ENCODE results near the gene ILDR2. TPM values are rescaled to one million over a fixed set of nuclear protein-coding genes. Genes with fewer than 3 reads are reported as not detected.

ILDR2 gene
- total and polyA plus RNA-seq, 9 of the 15 experiments (the other 6 are each of a cell fraction or from before 2014, with no cell fraction given) = 0.03 to 0.31 (median 0.18) TPM; not detected in 2

GRCh38 chr1:166978821-166979220 is 3.5 kb upstream of the ILDR2 start (continued):
- TF ChIP-seq PBX2 (CRISPR knock-in tag; IDR thresholded peaks at IDR 0.05; ENCODE audit: low read depth) (no peak), PBX2 (tag; conservative IDR thresholded peaks at IDR 0.05; ENCODE audit: low read depth) (no peak)

GRCh38 chr1:166977951-166978350 is 2.6 kb upstream of the ILDR2 start:
- DNase-seq (ENCODE audit: extremely low read depth in 1 of 4, low spot score in 3 of 4) (no peak), ATAC-seq (no peak), FAIRE-seq (no peak)
- Histone ChIP-seq H3K27me3 (ENCODE audit: control insufficient read depth in 2 of 2, insufficient read depth in 2 of 2, low read length in 2 of 2) (peaks cover 31 to 32% of the 10 kb centered on the region in 2 experiments), H3K9me3 (replicated peaks; ENCODE audit: control insufficient read depth, insufficient read depth, low read depth, low read length) (no peaks in the 10 kb centered on the region), H3K4me3 (no peak overlapping the region), H3K36me3 (ENCODE audit: control insufficient read depth, insufficient read depth, low read length) (no peaks in the 10 kb centered on the region), H3K27ac (ENCODE audit: extremely low read depth, low read depth, low read length) (no peak overlapping the region), H3K79me2 (ENCODE audit: control insufficient read depth, insufficient read depth, low read length) (no peaks in the 10 kb centered on the region), H3K9me1 (ENCODE audit: control insufficient read depth, insufficient read depth, low read length) (no peaks in the 10 kb centered on the region), H3K4me1 (replicated peaks in 1 of 2; ENCODE audit: control insufficient read depth in 2 of 2, insufficient read depth in 2 of 2, low read length in 2 of 2) (peaks cover 3 to 13% of the 10 kb centered on the region in 2 experiments; a peak in 3 of 5 replicates), H3K4me2 (ENCODE audit: insufficient read depth, low read length) (no peak overlapping the region), H4K20me1 (replicated peaks; ENCODE audit: control insufficient read depth, insufficient read depth, low read length) (peaks cover 6% of the 10 kb centered on the region; the same call in 1 of the 2 replicates), H3K9ac (ENCODE audit: insufficient read depth in 1 of 2, low read depth in 2 of 2, low read length in 2 of 2) (no peak overlapping the region), H2AFZ (ENCODE audit: low read depth, low read length) (no peak overlapping the region)
- BruUV-seq (replicated peaks) = no TSS peak
- CTCF ChIA-PET (ENCODE audit: low intra/inter-chr PET ratio) = no interaction called here
- in situ Hi-C loops (cut with MboI) = no loop called here
- no peak for TF ChIP-seq CBFA2T2 (conservative IDR thresholded peaks at IDR 0.05)
- no peak for TF ChIP-seq ZNF263 (CRISPR knock-in tag; IDR thresholded peaks at IDR 0.05; ENCODE audit: borderline replicate concordance)
- no peak for TF ChIP-seq SMAD3 (CRISPR knock-in tag; conservative IDR thresholded peaks at IDR 0.05)
- no peak for TF ChIP-seq TCF3 (CRISPR knock-in tag; IDR thresholded peaks at IDR 0.05)
- TF ChIP-seq RFX1 (IDR thresholded peaks at IDR 0.05) = no peak
- TF ChIP-seq CBX3 (IDR thresholded peaks at IDR 0.05; ENCODE audit: borderline replicate concordance in 1 of 2, low read length in 2 of 2) = no peak
- TF ChIP-seq BRF1 (IDR thresholded peaks at IDR 0.05; ENCODE audit: borderline replicate concordance, extremely low read depth, insufficient read length) = no peak
- no peak for TF ChIP-seq NCOA1 (IDR thresholded peaks at IDR 0.05; ENCODE audit: low read depth)
- TF ChIP-seq DACH1 (IDR thresholded peaks at IDR 0.05; ENCODE audit: partially characterized antibody) = no peak
- TF ChIP-seq SMARCA5 (IDR thresholded peaks at IDR 0.05) = no peak
- TF ChIP-seq SMARCB1 (IDR thresholded peaks at IDR 0.05; ENCODE audit: insufficient read length, low read depth) = no peak
- TF ChIP-seq MTA1 (IDR thresholded peaks at IDR 0.05; ENCODE audit: borderline replicate concordance) = no peak
- TF ChIP-seq ZNF644 (tag; IDR thresholded peaks at IDR 0.05; ENCODE audit: low read depth) = no peak
- POLR2A ChIA-PET = interaction anchor here (0.6 to 1.0 kb wide), 3 partner anchors 9 to 819 kb away, joined by 3 read pairs; no protein-coding TSS in a partner anchor
- intact Hi-C loops (cut with micrococcal nuclease) = loop anchor here (5.0 kb wide), 1 partner anchor 79 kb away; no protein-coding TSS in a partner anchor
- 0% methylated on average over 2 of the region's 2 CpGs for WGBS (ENCODE audit: insufficient coverage, low coverage, missing lambda C conversion rate)

All from K562 (cell line).